NOMO-1 treated with DMSO at 0.1 percent for 48 hours (cell line): ENCODE results near the gene TMEM198.
A peak's percentile ranks its signal among the peaks of the same experiment; 100 is the strongest.

Experiments
- DNase-seq: peaks from one replicate; lab custom pipeline; 2025; ENCODE audit not compliant: unreplicated experiment; lab: John Stamatoyannopoulos, UW

Gene TMEM198

GRCh38 chr2:219524817-219525216, 19.0 kb upstream of the TMEM198 start:
- no peak for DNase-seq

GRCh38 chr2:219525533-219526232, 18.1 kb upstream of the TMEM198 start:
- no peak for DNase-seq

GRCh38 chr2:219526320-219527075, 17.3 kb upstream of the TMEM198 start:
- DNase-seq = no peak

- DNase-seq = no peak
These were observed 16.8 kb upstream of the TMEM198 start for GRCh38 chr2:219527076-219527394.

GRCh38 chr2:219527472-219527871, 16.4 kb upstream of the TMEM198 start:
- no peak for DNase-seq

GRCh38 chr2:219530048-219530963, 13.5 kb upstream of the TMEM198 start:
- peak; percentile 80 for DNase-seq

GRCh38 chr2:219531639-219532377, 12.0 kb upstream of the TMEM198 start:
- no peak for DNase-seq

- DNase-seq = no peak
These were observed 11.5 kb upstream of the TMEM198 start for GRCh38 chr2:219532378-219532649.

- no peak for DNase-seq
These were observed 9.7 kb upstream of the TMEM198 start for GRCh38 chr2:219533930-219534661.

GRCh38 chr2:219536425-219536824, 7.4 kb upstream of the TMEM198 start:
- DNase-seq = no peak

GRCh38 chr2:219536967-219537366, 6.9 kb upstream of the TMEM198 start:
- no peak for DNase-seq

GRCh38 chr2:219537657-219538488, 6.0 kb upstream of the TMEM198 start:
- no peak for DNase-seq

- DNase-seq = no peak
These were observed 5.3 kb upstream of the TMEM198 start for GRCh38 chr2:219538504-219538951.

- no peak for DNase-seq
These were observed 4.7 kb upstream of the TMEM198 start for GRCh38 chr2:219538956-219539788.

GRCh38 chr2:219539926-219540678, 3.7 kb upstream of the TMEM198 start:
- no peak for DNase-seq

- no peak for DNase-seq
These were observed 2.9 kb upstream of the TMEM198 start for GRCh38 chr2:219540784-219541504.

- peak; percentile 68 for DNase-seq
These were observed 2.1 kb upstream of the TMEM198 start for GRCh38 chr2:219541611-219542180.
